GM21515 (cell line): Measurements from ENCODE around the gene SCUBE1.
A peak's percentile ranks its signal among the peaks of the same experiment; 100 is the strongest.

Source experiments
- ATAC-seq: cut with Tn5 transposase; IDR thresholded peaks from one replicate; pipeline ENCODE4 v1.9.1; 2021; ENCODE audit not compliant: unreplicated experiment

Gene SCUBE1

DNA sequence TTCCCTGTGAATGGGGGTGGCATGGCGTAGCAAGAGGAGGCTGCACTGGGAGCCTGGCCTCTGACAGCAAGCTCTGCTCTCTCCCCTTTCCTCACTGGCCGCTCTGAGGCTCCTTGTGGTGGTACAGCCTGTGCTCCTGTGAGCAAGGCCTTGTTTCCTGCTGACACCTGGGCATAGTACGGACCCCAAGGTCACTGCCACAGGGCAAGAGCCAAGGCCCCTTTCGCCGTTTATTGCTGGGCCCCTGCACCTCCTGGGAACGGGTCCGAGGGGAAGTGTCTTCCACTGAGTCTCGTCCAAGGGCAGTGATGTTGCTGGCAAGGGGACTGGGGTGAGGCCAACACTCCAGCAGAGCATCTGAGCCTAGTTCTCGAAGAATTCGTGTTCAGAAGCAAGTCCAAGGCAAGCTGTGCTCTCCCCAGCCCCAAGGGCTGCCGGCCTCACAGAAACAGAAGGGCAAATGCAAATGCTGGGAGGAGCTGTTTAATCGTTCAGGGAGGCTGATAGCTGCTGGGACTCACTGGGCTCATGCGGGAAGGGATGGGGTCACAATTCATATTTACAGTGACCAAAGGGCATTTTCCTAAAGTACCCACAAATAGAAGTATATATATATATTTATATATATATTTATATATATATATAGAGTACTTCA is 140.3 kb downstream of the SCUBE1 start:
- no peak for ATAC-seq

DNA sequence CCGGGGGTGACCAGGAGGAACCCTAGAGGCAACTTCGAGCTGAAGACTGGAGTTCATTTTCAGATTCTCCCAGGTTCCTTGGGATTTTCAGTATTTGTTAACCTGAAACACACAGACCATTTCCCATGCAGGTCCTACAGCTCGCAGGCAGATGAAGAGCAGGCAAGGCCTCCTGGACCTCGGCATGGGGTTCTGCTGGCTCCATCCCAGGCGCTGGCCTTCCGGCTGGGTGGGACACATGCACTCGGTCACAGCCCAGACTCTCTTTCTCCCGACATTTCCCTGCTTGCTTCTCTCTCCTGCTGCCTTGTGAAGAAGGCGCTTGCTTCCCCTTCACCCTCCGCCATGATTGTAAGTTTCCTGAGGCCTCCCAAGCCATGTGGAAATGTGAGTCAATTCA is 140.8 kb downstream of the SCUBE1 start:
- no peak for ATAC-seq

GRCh38 chr22:43201486-43202219 is 141.5 kb downstream of the SCUBE1 start:
- ATAC-seq, result no peak

DNA sequence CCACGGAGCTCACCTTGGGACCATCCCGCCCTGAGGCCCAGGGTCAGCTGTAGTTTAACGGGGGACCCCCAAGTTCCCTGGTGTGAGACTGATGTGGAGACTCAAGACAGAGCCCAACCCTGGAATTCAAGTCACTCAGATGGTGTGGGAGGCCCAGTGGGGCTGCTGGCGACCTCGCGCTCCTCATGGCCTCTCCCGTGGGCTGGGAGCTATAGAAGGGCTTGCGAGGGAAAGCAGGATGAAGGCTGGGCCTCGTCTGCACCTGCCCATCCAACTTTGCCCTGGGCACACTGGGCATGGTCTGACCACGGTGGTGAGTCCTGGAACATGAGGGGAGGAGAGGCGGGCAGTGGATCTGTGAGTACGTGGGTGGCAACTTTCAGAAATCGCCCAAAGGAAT is 142.6 kb downstream of the SCUBE1 start:
- ATAC-seq, result no peak

- ATAC-seq, result no peak
These were observed 143.1 kb downstream of the SCUBE1 start for GRCh38 chr22:43200031-43200430.

DNA sequence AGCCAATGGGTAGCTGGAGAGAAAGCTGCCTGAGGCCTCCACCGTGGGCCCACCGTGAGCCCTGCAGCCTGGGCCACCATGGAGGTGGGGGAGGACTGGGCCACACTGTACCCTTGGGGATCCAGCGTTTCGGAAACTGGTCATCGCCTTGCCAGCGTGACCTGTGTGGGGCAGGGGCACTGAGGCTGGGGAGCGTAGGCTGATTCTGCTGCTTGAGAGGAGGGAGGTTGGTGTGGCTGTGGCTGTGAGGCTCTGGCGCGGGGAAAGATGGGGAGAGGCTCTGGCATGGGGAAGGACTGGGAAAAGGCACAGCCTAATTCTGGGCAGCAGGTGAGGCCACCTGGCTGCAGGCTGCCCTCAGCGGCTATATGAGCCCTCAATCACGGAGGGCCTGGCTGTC is 143.6 kb downstream of the SCUBE1 start:
- no peak for ATAC-seq

- ATAC-seq, result no peak
These were observed 144.2 kb downstream of the SCUBE1 start for GRCh38 chr22:43198936-43199335.

DNA sequence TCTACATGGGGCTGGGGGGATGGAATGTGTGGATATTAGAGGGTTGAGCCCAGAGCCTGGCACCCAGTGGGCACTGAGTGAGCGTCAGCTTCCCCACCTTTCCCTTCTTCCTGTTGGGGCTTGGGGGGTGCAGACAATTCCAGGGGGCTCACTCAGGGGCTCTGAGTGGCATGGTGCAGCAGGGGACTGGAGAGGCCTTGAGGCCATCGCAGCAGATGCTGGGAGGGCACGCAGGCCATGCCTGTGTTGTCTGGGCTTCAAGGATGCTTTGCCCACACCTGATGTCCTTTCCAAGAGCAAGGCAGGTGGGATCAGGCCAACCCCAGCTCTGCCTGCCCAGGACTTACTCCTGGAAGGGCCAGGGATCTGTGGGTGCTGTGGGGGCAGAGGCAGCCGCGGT is 145.0 kb downstream of the SCUBE1 start:
- ATAC-seq, result no peak

DNA sequence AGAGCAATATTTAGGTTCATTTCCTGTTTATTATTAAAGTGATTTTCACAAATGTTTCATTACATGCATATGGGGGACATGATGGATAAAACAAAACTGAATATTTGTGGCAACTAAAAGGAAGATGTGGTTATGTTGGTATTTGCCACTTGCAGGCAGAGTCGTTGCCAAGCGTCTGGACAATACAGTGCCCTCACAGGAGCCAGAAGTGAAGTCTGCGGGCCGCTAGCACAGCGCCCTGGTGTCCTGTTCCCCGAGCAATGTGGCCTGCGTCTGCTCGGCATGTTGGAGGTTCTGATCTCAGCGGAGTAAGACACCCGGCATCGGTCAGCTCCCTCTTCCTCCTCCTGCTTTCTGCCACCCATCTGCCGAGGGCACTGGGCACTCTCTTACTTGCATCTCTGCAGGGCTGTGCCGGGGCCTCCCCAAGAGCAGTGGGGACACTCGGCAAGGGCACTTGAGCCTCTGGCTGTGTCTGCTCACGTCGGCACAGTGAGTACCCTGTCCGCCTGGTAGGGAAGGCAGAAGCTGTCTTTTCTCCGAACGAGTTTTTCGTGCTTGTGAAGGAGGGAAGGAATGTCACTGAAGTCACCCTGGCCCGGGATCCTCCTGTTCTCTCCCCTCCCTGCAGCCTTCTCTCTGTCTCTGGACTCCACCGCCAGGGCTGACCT is 145.8 kb downstream of the SCUBE1 start:
- no peak for ATAC-seq

DNA sequence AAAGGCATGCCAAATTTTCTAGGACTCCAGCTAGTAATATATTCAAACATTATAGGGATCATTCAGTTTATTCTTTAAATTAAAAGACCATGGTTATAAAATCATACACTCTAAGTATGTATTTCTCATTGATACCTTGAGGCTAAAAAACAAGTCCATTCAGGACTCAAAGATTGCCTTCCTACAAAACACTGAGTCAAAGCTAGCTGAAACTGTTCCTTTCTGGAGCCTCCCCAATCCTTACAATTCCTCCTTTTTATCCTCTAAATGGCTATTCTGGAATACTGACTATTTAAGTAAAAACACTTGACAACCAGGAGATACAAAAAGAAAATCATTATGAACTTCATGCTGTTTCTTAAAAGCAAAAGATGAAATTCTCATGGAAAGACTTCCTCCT is 151.3 kb downstream of the SCUBE1 start:
- ATAC-seq, result no peak

- ATAC-seq, result no peak
These were observed 154.2 kb downstream of the SCUBE1 start for GRCh38 chr22:43188829-43189545.

DNA sequence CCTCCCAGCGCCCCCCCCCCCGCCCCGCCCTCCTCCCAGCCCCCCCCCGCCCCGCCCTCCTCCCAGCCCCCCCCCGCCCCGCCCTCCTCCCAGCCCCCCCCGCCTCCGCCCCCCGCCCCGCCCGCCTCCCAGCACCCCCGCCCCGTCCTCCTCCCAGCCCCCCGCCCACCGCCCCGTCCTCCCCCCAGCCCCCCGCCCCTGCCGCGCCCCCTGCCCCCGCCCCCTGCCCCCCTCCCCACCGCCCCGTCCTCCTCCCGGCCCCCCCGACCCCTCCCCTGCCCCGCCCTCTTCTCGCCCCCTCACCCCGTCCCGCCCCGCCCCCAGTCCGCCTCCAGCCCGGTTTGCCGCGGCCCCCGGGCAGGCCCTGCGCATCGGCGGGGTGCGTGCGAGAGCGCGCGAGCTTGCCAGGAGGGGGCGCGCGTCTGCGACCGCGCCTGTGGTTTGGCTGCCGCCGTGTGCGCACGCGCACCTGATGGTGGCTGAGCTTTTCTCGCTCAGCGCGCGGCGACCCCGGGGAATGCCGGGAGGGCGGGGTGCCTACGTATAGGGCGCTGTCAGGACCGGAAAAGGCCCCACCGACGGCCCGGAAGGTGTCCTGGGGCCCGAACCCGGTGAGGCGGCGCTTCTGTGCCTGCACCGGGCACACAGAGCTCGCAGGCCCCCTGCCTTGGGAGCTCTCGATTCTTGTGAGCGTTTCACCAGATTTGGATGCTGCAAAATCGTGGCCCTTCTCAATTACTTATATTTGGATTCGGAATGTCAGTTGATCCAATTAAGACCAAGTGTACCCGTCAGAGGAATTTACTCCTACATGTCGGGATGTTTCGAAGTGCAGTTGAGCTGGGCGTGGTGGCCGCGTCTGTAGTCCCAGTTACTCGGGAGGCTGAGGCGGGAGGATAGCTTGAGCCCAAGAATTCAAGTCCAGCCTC is 155.7 kb downstream of the SCUBE1 start:
- ATAC-seq, result peak; percentile 75

GRCh38 chr22:43186272-43187170 is 156.7 kb downstream of the SCUBE1 start, which contains the start of gene TTLL12:
Gene TTLL12, minus strand, starts transcription at chr22:43187134. Its CDS starts 65 bp downstream, at chr22:43187069.
- ATAC-seq, result peak; percentile 50

DNA sequence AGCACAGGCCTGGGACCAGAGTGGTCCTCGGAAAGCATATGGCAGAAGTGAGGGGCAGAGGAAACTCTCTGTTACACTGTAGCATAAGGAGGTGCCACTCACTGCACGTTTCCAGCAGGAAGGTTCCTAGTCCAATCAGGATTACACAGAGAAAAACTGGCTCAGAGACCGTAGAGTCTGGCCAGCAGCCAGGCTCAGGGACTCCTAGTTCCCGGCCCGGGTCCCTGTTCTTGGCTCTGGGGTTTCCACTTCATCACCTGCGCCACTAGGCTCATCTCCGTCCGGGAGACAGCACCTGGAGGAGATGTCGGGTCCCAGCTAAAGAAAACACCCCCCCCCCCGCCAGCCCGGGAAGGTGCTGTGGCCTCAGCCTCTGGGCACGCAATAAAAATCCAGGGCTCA is 157.3 kb downstream of the SCUBE1 start:
- no peak for ATAC-seq

- ATAC-seq, result no peak
These were observed 159.5 kb downstream of the SCUBE1 start for GRCh38 chr22:43183496-43184277.

- ATAC-seq, result no peak
These were observed 160.4 kb downstream of the SCUBE1 start for GRCh38 chr22:43182726-43183125.

DNA sequence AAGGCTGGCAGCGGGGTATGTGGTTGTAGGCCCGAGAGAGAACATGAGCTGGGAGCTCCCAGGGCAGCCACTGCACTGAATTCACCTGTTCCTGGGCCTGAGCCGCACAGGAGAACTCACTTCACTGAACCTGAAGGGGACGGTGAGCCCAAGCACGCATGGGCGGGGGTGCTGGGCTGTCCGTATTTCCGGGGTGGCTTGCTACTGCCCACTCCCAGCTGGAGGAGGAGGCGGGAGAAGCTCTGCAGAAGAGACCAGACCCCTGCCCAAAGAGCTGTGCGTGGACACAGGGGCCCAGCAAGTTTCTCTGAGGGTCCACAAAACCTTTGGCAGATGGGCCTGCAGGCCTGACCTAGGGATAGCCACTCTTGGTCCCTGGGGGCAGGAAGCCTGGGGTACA is 161.1 kb downstream of the SCUBE1 start:
- ATAC-seq, result no peak

- no peak for ATAC-seq
These were observed 161.7 kb downstream of the SCUBE1 start for GRCh38 chr22:43181321-43182076.
